HG03575 (cell line): ENCODE data around the gene ZYG11B.
A peak's percentile ranks its signal among the peaks of the same experiment; 100 is the strongest.
"Not testable (repeated sequence)": the region's sequence is repeated elsewhere in the genome, so short reads cannot be mapped to it uniquely, and the experiment has no call there.

Experiments
- ATAC-seq: cut with Tn5 transposase; IDR thresholded peaks from one replicate; pipeline ENCODE4 v1.9.1; 2021; ENCODE audit not compliant: unreplicated experiment, insufficient number of reproducible peaks, low FRiP score; ENCODE audit errors: extremely low read depth

Gene ZYG11B

GRCh38 chr1:52726265-52727113 lies at the start of gene ZYG11B:
TSS of gene ZYG11B (plus strand) at chr1:52726453. CDS start at chr1:52726654, 201 bp downstream.
- no peak for ATAC-seq

- no peak for ATAC-seq
Measured at GRCh38 chr1:52677076-52677806, 49.0 kb upstream of the ZYG11B start.

- no peak for ATAC-seq
Measured at GRCh38 chr1:52679048-52679447, 47.2 kb upstream of the ZYG11B start.

- ATAC-seq, result no peak
Measured at GRCh38 chr1:52679498-52679897, 46.8 kb upstream of the ZYG11B start.

GRCh38 chr1:52680353-52680752 lies 45.9 kb upstream of the ZYG11B start:
- ATAC-seq, result no peak

GRCh38 chr1:52681136-52681535 lies 45.1 kb upstream of the ZYG11B start:
- no peak for ATAC-seq

GRCh38 chr1:52683367-52683940 lies 42.8 kb upstream of the ZYG11B start:
- no peak for ATAC-seq

GRCh38 chr1:52684545-52684944 lies 41.7 kb upstream of the ZYG11B start:
- no peak for ATAC-seq

- ATAC-seq, result not testable (repeated sequence)
Measured at GRCh38 chr1:52686261-52686751, 39.9 kb upstream of the ZYG11B start.

GRCh38 chr1:52686830-52687229 lies 39.4 kb upstream of the ZYG11B start:
- ATAC-seq, result no peak

- no peak for ATAC-seq
Measured at GRCh38 chr1:52691821-52692220, 34.4 kb upstream of the ZYG11B start.

GRCh38 chr1:52692697-52693096 lies 33.6 kb upstream of the ZYG11B start:
- no peak for ATAC-seq

GRCh38 chr1:52693351-52693750 lies 32.9 kb upstream of the ZYG11B start:
- ATAC-seq, result not testable (repeated sequence)

- no peak for ATAC-seq
Measured at GRCh38 chr1:52693843-52694242, 32.4 kb upstream of the ZYG11B start.

- ATAC-seq, result no peak
Measured at GRCh38 chr1:52695627-52696026, 30.6 kb upstream of the ZYG11B start.

- no peak for ATAC-seq
Measured at GRCh38 chr1:52697795-52698674, 28.2 kb upstream of the ZYG11B start, which contains the start of gene COA7. TSS of gene COA7 (minus strand) at chr1:52698347. CDS start at chr1:52698326, 21 bp downstream.

GRCh38 chr1:52702886-52703787 lies 23.1 kb upstream of the ZYG11B start:
- peak; percentile 63 for ATAC-seq
